ENCODE measurements around the gene CTIF. TPM values are rescaled to one million over a fixed set of nuclear protein-coding genes. Genes with fewer than 3 reads are reported as not detected.
"Not testable (repeated sequence)": the region's sequence is repeated elsewhere in the genome, so short reads cannot be mapped to it uniquely, and the experiment has no call there.

The CTIF gene
- total and polyA plus RNA-seq, 5 donors, result 41.0 to 78.2 (median 48.5) TPM

- H3K27ac ChIP-seq (ENCODE audit: low read length), result no peak overlapping the region
- peaks cover 17% of the 10 kb centered on the region for H3K4me1 ChIP-seq (ENCODE audit: control insufficient read depth, insufficient read depth, low read length)
- H3K27me3 ChIP-seq (ENCODE audit: control insufficient read depth, insufficient read depth), result no peaks in the 10 kb centered on the region
- no peak overlapping the region for H3K4me3 ChIP-seq (ENCODE audit: low read length)
- DNase-seq (no peak), ATAC-seq (no peak)
- H3K9me3 ChIP-seq (ENCODE audit: control insufficient read depth, low read length), result no peaks in the 10 kb centered on the region
- 55% methylated on average over 1 of the region's 1 CpG for WGBS
- intact Hi-C loops (cut with DNase I), result no loop called here
These were observed 270.5 kb downstream of the CTIF start for GRCh38 chr18:48809365-48809764.

- peaks cover 15% of the 10 kb centered on the region for H3K4me1 ChIP-seq (ENCODE audit: control insufficient read depth, insufficient read depth, low read length)
- intact Hi-C loops (cut with DNase I), result no loop called here
- ATAC-seq (no peak), DNase-seq (no peak)
- H3K4me3 ChIP-seq (ENCODE audit: low read length), result no peak overlapping the region
- no peaks in the 10 kb centered on the region for H3K27me3 ChIP-seq (ENCODE audit: control insufficient read depth, insufficient read depth)
- H3K27ac ChIP-seq (ENCODE audit: low read length), result no peak overlapping the region
- no peaks in the 10 kb centered on the region for H3K9me3 ChIP-seq (ENCODE audit: control insufficient read depth, low read length)
These were observed 272.0 kb downstream of the CTIF start for GRCh38 chr18:48810805-48811204.

GRCh38 chr18:48811401-48811800 is 272.6 kb downstream of the CTIF start:
- intact Hi-C loops (cut with DNase I), result no loop called here
- no peaks in the 10 kb centered on the region for H3K9me3 ChIP-seq (ENCODE audit: control insufficient read depth, low read length)
- no peak overlapping the region for H3K4me3 ChIP-seq (ENCODE audit: low read length)
- DNase-seq (no peak), ATAC-seq (no peak)
- 93% methylated on average over 3 of the region's 3 CpGs for WGBS
- H3K27ac ChIP-seq (ENCODE audit: low read length), result no peak overlapping the region
- H3K27me3 ChIP-seq (ENCODE audit: control insufficient read depth, insufficient read depth), result no peaks in the 10 kb centered on the region
- H3K4me1 ChIP-seq (ENCODE audit: control insufficient read depth, insufficient read depth, low read length), result peaks cover 11% of the 10 kb centered on the region

GRCh38 chr18:48811977-48812451 is 273.2 kb downstream of the CTIF start:
- H3K27ac ChIP-seq (ENCODE audit: low read length); H3K27me3 ChIP-seq (ENCODE audit: control insufficient read depth, insufficient read depth); H3K4me3 ChIP-seq (ENCODE audit: low read length); H3K9me3 ChIP-seq (ENCODE audit: control insufficient read depth, low read length); H3K4me1 ChIP-seq (ENCODE audit: control insufficient read depth, insufficient read depth, low read length); ATAC-seq; intact Hi-C loops (cut with DNase I): not testable (repeated sequence)
- peak in 1 of 3 donors; percentile 12 for DNase-seq
- 98% methylated on average over 12 of the region's 12 CpGs for WGBS

DNA sequence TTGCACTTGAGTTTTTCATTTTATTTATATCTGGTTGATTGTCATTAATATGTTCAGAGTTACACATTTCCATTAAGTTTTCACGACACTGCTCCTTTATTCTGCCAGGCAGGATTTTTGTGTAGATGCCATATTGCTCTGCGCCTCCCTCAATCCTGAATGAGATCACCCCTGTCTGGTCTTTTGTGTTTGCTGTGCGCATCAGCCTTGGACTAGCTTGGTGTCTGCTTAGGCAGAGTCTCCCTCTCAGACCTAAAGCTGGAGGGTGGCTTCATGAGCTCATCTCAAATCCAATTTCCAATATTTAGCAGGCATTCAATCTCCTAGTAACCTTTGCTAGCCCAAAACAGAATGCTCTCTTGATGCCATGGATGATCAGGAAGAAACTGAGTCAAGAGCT is 274.5 kb downstream of the CTIF start:
- Histone ChIP-seq H3K27ac (ENCODE audit: low read length) (no peak overlapping the region), H3K4me1 (ENCODE audit: control insufficient read depth, insufficient read depth, low read length) (peaks cover 4% of the 10 kb centered on the region)

GRCh38 chr18:48813833-48814489 is 275.1 kb downstream of the CTIF start:
- H3K27ac ChIP-seq (ENCODE audit: low read length), result peak overlapping the region; percentile 75

More for the DNA sequence above, 274.5 kb downstream of the CTIF start:
- Histone ChIP-seq H3K9me3 (ENCODE audit: control insufficient read depth, low read length) (no peaks in the 10 kb centered on the region), H3K4me3 (ENCODE audit: low read length) (no peak overlapping the region), H3K27me3 (ENCODE audit: control insufficient read depth, insufficient read depth) (no peaks in the 10 kb centered on the region)
- 95% methylated on average over 3 of the region's 3 CpGs for WGBS
- intact Hi-C loops (cut with DNase I), result no loop called here
- peak in 1 of 3 donors; percentile 14 for DNase-seq
- no peak for ATAC-seq

DNA sequence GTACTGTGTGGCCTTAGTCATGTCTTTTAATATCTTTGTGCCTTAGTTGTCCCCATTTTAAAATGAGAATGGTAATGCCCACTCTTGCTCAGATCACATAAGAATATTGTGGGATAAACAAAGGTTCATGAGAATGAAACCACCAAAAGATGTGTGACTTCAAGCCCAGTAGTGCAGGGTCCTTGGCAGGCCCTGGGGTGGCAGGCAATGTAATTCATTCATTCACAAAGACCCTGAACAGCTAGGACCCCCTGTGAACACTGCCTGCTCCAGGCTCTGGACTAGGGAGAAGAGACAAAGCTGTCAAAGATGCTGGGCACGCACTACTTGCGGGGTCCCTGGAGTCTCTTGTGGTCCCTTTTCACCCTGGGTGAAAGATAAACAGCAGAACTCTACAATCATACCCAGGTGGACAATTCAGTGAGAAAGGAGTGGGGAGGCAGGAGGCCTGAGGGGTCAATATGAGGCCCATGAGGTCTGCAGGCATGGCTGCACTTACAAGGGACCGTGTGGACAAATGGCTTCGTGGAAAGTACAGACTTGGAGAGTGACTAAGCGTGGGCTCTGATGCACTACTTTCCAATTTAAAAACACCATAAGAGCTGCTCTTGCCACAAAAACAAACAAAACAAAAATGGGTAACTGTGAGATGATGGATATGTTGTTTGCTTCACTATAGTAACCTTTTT is 275.8 kb downstream of the CTIF start:
- ATAC-seq (no peak), DNase-seq (peak in 1 of 3 donors; percentile 36)
- H3K4me1 ChIP-seq (ENCODE audit: control insufficient read depth, insufficient read depth, low read length), result peaks cover 5% of the 10 kb centered on the region
- H3K4me3 ChIP-seq (ENCODE audit: low read length), result no peak overlapping the region
- no peaks in the 10 kb centered on the region for H3K27me3 ChIP-seq (ENCODE audit: control insufficient read depth, insufficient read depth)
- intact Hi-C loops (cut with DNase I), result no loop called here
- 93% methylated on average over 5 of the region's 5 CpGs for WGBS
- no peaks in the 10 kb centered on the region for H3K9me3 ChIP-seq (ENCODE audit: control insufficient read depth, low read length)
- H3K27ac ChIP-seq (ENCODE audit: low read length), result no peak overlapping the region

More at GRCh38 chr18:48813833-48814489, 275.1 kb downstream of the CTIF start:
- ATAC-seq (peak; percentile 57 to 87), DNase-seq (peak in 2 of 3 donors; percentile 61 to 76)
- no peaks in the 10 kb centered on the region for H3K27me3 ChIP-seq (ENCODE audit: control insufficient read depth, insufficient read depth)
- peaks cover 4% of the 10 kb centered on the region for H3K4me1 ChIP-seq (ENCODE audit: control insufficient read depth, insufficient read depth, low read length)
- WGBS, result 35% methylated on average over 5 of the region's 5 CpGs
- H3K9me3 ChIP-seq (ENCODE audit: control insufficient read depth, low read length), result no peaks in the 10 kb centered on the region
- intact Hi-C loops (cut with DNase I), result no loop called here
- H3K4me3 ChIP-seq (ENCODE audit: low read length), result no peak overlapping the region

GRCh38 chr18:48815179-48815515 is 276.3 kb downstream of the CTIF start:
- Histone ChIP-seq H3K4me1 (ENCODE audit: control insufficient read depth, insufficient read depth, low read length) (peaks cover 8% of the 10 kb centered on the region), H3K27me3 (ENCODE audit: control insufficient read depth, insufficient read depth) (no peaks in the 10 kb centered on the region), H3K27ac (ENCODE audit: low read length) (no peak overlapping the region), H3K4me3 (ENCODE audit: low read length) (no peak overlapping the region), H3K9me3 (ENCODE audit: control insufficient read depth, low read length) (no peaks in the 10 kb centered on the region)
- DNase-seq (peak in 1 of 3 donors; percentile 9), ATAC-seq (no peak)
- WGBS, result 88% methylated on average over 1 of the region's 1 CpG
- intact Hi-C loops (cut with DNase I), result no loop called here

DNA sequence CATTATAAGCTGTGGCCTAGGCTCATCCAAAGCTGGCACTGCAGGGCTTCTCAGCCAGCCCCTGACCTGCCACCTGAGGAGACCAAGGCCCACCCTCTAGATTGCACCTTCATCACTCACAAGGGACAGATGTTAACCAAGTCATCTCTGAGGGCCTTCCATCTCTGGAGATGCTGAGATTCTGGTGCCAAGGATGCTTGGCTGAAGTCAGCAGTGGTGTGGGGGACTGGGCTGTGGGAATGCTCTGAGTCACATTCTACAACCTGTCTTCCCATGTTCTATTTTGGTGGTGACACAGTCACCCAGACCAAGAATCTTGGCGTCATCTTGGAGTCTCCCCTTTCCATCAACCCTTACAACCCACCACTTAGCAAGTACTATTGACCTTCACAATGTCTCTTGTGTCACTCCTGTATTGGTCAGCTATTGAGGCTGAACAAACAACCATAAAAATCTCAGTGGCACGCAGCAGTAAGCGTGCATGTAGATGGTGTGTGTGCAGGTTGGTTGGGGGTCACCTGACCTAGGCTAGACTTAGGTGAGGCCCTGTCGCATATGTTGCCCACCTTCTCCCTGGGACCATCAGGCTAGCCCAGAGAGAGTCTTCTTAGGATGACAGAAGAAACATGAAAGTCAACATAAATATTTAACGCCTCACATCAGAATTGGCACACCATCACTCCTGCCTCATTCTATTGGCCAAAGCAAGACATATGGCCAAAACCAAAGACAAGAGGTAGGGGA is 276.9 kb downstream of the CTIF start:
- DNase-seq, result peak in 1 of 3 donors; percentile 24
- ATAC-seq, result no peak
- Histone ChIP-seq H3K9me3 (ENCODE audit: control insufficient read depth, low read length) (no peaks in the 10 kb centered on the region), H3K4me3 (ENCODE audit: low read length) (no peak overlapping the region), H3K27me3 (ENCODE audit: control insufficient read depth, insufficient read depth) (no peaks in the 10 kb centered on the region), H3K4me1 (ENCODE audit: control insufficient read depth, insufficient read depth, low read length) (peaks cover 8% of the 10 kb centered on the region), H3K27ac (ENCODE audit: low read length) (no peak overlapping the region)
- intact Hi-C loops (cut with DNase I), result no loop called here
- WGBS, result 73% methylated on average over 5 of the region's 5 CpGs

- Histone ChIP-seq H3K27me3 (ENCODE audit: control insufficient read depth, insufficient read depth) (no peaks in the 10 kb centered on the region), H3K9me3 (ENCODE audit: control insufficient read depth, low read length) (no peaks in the 10 kb centered on the region), H3K27ac (ENCODE audit: low read length) (no peak overlapping the region), H3K4me3 (ENCODE audit: low read length) (no peak overlapping the region), H3K4me1 (ENCODE audit: control insufficient read depth, insufficient read depth, low read length) (peaks cover 8% of the 10 kb centered on the region)
- 77% methylated on average over 7 of the region's 7 CpGs for WGBS
- intact Hi-C loops (cut with DNase I), result no loop called here
- ATAC-seq (no peak), DNase-seq (peak in 1 of 3 donors; percentile 16)
These were observed 277.7 kb downstream of the CTIF start for GRCh38 chr18:48816554-48816953.

DNA sequence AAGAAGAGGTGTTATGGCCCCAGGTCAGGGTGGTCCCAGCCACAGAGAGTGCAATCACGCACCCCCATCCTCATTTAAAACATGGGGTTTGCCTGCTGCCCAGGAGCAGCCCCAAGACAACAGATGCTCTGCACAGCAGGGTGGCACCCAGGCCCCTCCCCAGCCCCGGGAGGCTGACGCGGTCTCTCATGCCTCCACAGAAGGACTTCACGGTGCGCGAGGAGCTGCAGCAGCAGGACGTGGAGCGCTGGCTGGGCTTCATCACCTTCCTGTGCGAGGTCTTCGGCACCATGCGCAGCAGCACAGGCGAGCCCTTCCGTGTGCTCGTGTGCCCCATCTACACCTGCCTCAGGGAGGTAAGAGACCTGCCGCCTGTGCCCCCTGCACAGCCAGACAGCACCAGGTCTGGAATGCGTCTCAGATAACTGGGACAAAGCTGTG is 278.2 kb downstream of the CTIF start:
- 94% methylated on average over 17 of the region's 17 CpGs for WGBS
- peak in 1 of 3 donors; percentile 48 for DNase-seq
- no peak for ATAC-seq
- Histone ChIP-seq H3K27me3 (ENCODE audit: control insufficient read depth, insufficient read depth) (no peaks in the 10 kb centered on the region), H3K27ac (ENCODE audit: low read length) (no peak overlapping the region), H3K4me1 (ENCODE audit: control insufficient read depth, insufficient read depth, low read length) (peaks cover 8% of the 10 kb centered on the region), H3K9me3 (ENCODE audit: control insufficient read depth, low read length) (no peaks in the 10 kb centered on the region), H3K4me3 (ENCODE audit: low read length) (no peak overlapping the region)
- intact Hi-C loops (cut with DNase I), result no loop called here
